HG03354 (cell line): ENCODE results near the gene ADH1C.
"Not testable (repeated sequence)": the region's sequence is repeated elsewhere in the genome, so short reads cannot be mapped to it uniquely, and the experiment has no call there.

ENCODE experiments used
- ATAC-seq: cut with Tn5 transposase; IDR thresholded peaks from one replicate; pipeline ENCODE4 v1.9.1; 2021; ENCODE audit warnings: mild to moderate bottlenecking; ENCODE audit not compliant: unreplicated experiment, poor library complexity, severe bottlenecking

The ADH1C gene

DNA sequence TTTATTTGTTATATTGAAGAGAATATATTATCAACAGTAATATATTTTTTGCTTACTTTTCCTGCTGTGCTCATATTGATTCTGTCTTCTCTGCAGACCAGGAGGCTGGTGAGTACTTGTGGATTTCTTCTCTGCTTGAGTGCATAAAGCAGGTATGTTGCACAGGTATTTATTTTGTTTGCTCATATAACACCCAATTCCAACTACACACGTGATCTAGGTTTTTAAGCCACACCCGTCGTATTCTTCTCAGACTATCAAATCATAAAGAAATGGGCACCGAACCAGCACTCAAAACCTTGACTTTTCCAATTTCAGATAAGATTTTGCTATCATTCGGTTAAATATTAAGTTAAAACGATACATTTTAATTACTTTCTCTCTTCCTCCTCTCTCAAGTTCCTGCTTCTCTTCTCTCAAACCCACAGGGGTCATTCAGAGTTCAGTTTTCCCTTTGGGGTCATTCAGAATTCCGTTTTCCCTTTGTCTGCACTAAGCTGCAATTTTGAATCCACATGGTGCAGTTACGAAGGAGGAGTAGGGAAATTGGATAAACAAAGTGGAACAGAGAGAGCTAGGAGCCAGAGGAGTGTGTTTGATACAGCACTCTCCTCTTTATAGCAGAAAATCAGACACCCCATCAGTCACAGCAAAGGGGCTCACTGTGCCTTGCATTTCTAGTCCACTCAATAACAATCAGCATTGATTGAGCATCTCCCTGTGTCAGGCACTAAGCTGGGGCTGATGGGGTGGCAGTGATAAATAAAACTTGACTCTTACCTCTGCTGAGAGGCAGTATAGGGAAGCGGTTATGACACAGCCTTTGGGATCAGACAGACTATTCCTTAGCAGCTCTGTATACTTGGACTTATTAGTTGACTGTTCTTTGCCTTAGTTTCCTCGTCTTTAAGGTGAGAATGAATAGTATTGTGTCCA is at the start of gene ADH1C:
ADH1C (minus strand) TSS at position 145 of the 936 bp plus-strand sequence; CDS start at position 74, 71 bp downstream.
- ATAC-seq = no peak

DNA sequence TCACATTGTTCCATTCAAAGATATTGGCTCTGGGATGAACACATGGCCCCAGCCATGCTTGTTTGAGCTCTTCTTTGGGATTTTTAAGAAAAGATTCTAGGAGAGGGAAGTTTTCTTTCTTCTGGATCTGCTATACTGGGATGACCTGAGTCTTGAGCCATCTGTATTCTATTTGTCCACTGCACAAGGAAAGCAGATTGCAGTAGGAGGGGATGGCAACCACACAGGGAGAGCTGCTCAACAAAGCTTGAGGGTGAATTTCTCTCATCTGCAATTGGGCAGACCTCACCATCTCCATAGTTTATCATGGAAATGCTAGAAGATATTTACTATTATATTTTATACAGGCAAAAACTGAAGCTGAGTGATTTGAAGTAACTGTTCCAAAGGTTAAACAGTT is 48.3 kb upstream of the ADH1C start:
- ATAC-seq = no peak

DNA sequence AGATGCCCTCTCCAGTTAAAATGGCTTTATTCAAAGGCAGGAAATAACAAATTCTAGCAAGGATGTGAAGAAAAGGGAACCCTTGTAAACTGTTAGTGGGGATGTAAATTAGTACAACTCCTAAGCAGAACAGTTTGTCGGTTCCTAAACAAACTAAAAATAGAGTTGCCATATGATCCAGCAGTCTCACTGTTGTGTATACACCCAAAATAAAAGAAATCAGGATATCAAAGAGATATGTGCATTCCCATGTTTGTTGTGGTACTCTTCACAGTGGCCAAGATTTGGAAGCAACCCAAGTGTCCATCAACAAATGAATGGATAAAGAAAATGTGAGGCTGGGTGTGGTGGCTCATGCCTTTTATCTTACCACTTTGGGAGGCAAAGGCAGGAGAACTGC is 46.5 kb upstream of the ADH1C start:
- ATAC-seq = no peak

DNA sequence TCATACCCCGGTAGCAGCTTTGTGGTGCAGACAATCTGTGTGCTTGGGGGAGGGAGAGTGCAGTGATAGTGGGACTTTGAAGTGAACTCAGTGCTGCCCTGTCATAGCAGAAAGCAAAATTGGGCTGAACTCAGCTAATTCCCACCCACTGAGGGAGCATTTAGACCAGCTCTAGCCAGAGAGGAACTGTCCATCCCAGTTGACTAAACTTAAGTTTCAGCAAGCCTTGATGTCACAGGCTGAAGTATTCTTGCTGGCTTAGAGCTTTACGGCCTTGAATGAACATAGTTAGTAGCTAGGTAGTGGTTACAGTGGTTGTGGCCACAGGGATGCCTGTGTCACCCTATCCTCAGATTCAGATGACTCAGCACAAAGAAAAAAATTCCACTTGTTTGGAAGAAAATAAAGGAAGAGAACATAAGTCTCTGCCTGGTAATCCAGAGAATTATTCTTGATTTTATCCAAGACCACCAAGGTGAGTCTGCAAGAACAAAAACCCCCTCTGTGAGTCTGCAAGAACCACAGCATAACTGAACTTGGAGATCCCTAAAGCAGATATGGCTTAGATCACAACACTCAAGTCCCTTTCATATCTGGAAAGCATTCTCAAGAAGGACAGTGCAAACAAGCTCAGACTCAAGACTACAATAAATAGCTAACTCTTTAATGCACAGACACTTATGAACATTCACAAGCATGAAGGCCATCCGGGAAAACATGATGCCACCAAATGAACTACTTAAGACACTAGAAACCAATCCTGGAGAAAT is 43.2 kb upstream of the ADH1C start:
- ATAC-seq = no peak

DNA sequence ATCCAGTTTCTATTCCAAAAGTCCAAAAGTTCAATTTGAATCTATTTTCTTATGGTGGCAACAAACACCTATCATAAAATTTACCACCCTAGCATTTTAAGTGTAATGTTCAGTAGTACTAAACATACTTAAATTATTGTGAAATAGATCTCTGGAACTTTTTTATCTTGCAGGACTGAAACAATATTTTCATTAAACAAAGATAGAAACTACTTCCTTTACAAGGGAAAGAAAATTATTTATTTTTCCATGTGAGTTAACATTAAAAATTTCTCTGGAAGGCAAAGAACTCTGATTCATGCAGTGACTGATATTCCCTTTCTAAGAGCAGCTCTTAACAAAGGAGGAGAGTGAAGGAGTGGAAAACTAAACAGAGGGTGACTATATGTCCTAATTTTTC is 42.4 kb upstream of the ADH1C start:
- no peak for ATAC-seq

DNA sequence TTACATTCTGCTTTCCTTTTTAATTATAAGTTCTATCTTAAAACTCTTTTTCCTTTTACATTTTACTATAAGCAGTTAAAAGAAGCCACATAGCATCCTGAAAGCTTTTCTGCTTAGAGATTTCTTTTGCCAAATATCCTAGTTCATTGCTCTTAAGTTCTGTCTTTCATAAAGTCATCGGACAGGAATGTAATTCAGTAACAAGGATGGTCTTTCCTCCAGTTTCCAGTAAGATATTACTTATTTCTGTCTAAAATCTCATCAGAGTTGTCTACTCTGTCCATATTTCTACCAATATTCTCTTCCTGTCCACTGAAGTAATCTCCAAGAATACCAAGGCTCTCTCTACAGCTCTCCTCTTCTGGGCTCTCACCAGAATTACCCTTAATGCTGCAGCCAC is 37.5 kb upstream of the ADH1C start:
- ATAC-seq = no peak

DNA sequence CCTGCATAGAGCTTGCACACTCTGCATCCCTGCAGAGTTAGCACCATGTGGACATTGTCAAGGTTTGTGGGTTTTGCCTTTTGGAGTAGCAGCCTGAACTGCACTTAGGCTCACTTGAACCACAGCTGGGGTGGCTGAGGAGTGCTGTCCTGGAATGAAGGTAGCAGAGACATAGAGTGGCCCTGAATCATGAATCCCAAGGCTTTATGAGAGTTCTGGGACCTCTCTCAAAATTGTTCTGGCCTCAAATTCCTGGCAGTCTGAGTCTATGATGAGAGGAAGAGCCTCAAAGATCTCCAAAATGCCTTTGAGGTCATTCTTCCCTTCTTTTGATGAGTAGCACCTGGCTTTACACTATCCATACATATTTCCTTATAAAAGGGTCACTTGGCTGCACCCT is 37.1 kb upstream of the ADH1C start:
- ATAC-seq = no peak

DNA sequence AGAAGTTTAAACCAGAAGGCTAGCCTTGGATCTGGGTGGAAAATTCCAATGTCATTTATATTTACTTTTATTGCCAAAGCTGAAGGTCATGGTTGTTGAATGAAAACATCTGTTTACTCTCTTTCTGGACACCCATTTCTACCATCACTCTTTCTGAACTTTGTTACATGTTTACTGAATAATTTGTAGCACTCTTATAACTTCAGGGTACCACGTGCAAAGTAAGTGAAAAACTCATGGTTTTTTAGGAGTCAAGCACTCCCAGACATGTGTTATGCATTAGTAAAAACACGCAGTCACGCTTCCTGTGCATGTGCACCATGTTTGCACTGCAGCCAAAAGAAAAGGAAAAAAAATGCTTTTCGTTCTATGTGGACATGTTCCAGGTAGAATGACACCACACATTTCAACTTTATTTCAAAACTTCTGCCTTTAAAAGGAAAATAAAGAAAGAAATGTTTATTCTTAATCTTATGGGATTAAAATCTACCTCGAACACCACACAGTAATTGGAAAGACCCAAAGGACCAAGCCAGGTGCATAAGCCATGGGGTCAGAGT is 31.4 kb upstream of the ADH1C start:
- no peak for ATAC-seq

DNA sequence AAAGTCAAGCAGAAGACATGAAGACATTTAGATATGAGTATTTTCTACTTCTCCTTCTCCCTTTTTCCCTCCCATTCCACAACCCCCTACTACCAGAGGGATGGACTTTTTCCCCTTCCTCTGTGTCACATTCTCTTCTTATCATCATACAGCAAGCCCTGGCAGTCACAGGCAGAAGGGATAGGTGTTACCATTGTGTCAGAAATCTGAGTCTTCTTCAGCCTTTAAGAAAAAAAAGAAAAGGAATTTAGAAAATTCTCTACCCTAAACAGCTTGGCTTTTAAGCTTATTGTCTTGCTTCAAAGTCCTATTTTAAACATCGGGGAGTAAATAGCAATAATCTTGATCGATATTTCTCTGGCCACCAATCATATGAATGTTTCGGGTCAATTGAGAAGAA is 30.9 kb upstream of the ADH1C start:
- no peak for ATAC-seq

DNA sequence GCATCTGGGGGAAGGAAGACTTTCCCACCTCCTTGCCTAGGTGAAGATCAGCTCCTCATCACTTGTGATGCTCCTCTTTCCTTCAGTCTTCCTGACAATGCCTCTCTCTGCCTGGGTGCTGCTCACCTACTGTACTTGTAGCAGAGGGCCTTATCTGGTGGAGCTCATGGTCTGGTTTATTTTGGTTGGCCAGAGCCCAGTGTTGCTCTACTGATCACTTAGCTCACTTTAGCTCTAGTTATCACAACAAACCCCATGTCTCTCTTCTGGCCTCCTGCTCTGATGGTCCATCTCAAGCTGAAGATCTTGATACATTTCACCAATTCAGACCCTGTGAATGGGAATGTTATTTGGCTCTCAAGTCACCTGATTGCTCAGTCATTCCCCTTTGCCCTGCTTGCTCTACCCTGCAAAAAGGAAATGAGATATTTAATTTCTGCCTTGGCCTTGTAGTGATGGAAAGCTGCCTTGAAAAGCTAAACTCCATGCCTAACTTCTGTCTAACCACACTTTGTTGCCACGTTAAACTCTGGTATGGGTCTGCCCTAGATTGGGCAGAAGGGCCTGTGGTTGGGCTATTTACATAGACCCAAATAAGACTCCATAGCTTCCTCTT is 30.3 kb upstream of the ADH1C start:
- no peak for ATAC-seq

DNA sequence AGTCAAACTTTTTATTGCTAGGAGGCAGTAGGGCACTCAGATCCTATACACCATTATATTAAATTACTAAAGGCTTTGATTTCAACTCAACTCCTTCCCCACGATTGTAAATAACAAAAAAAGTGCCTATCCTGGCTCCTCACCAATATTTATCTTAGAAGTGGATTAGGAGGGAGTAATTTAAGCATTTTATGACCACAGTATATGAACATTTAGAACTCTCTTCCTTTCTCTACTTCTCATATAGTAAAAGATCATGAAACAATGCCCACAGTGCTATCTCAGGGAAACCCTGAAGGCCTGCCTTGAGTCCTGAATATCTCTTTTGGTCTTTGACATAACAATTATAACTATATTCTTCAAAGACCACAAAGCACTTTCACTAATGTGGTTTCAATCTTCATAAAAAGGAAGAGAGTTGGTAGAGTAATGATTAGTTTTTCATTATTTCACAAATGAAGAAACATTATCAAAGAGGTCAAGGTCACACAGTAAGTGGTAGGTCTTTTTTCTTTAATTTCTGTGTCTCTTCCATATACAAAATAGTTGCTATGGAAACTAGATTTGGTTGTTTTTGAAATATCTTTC is 29.1 kb upstream of the ADH1C start:
- ATAC-seq = peak; percentile 58

DNA sequence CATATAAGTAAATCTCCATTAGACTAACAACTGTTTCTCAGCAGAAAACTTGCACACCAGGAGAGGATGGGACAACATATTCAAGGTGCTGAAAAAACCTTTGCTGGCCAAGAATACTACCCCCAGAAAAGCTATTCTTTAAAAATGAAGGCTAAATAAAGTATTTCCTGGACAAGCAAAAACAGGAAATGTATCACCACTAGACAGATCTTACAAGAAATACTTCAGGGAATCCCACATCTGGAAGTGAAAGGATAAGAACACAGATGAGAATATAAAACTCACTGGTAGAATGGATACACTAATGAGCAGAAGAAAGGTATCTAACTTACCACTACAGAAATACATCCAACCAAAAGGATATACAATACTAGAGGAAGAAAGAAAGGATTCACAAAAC is 27.0 kb upstream of the ADH1C start:
- ATAC-seq = no peak

DNA sequence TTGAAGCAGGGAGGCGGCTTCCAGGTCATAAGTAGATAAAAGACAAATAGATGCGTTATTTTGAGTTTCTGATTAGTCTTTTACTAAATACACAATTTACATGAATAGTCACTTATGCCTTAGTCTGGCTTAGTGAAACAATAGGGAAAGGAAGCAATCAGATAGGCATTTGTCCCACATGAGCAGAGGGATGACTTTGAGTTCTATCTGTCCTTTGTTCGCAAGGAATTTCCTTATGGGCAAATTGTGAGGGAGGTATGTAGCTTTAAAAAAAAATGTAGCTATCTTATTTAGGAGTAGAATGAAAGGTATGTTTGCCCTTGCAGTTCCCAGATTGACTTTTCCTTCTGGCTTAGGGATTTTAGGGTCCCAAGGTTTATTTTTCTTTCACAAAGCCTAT is 26.3 kb upstream of the ADH1C start:
- no peak for ATAC-seq

DNA sequence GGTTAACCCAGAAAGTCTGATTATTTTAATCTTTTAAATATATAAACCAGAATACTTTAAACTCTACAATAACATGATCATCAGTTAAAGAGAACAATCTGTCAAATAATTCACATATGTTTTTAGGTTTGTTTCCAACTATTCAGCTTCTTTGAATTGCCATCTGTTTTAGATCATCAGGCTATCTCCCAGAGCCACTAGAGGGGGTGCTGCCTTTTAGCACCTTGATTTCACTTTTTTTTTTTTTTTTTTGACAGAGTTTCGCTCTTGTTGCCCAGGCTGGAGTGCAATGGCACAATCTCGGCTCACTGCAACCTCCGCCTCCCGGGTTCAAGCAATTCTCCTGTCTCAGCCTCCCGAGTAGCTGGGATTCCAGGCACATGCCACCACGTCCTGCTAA is 24.8 kb upstream of the ADH1C start:
- peak; percentile 69 for ATAC-seq

DNA sequence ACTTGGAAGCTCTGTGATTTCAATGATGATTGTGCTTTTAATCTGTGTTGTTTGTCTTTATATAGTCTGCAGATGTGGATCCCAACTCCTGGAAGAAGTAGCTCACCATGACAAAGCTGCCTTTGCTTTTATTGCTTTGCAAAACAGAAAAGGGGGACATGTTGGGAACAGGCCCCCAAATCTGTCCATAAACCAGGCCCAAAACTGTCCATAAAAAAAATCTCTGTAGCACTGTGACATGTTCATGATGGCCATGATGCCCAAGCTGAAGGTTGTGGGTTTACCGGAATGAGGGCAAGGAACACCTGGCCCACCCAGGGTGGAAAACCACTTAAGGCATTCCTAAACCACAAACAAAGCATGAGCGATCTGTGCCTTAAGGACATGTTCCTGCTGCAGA is 19.9 kb upstream of the ADH1C start:
- ATAC-seq = not testable (repeated sequence)

DNA sequence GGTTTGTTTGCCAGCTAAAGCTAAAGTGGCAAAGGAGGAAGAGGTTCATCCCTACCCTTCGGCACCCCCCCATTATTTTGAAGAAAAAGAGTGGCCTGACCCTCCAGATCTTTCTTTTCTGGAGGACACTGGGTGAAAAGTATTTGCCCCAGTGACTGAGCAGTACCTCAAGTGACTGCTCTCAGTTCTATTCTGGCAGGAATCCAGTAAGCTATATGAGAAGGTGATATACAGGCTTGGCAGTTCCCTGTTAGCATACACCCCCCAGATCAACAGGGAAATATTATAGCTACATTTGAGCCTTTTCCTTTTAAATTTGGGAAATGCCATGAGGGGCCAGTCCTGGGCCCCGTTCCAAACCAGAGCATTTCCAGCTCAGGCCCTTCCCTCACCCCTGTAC is 15.3 kb upstream of the ADH1C start:
- ATAC-seq = not testable (repeated sequence)

DNA sequence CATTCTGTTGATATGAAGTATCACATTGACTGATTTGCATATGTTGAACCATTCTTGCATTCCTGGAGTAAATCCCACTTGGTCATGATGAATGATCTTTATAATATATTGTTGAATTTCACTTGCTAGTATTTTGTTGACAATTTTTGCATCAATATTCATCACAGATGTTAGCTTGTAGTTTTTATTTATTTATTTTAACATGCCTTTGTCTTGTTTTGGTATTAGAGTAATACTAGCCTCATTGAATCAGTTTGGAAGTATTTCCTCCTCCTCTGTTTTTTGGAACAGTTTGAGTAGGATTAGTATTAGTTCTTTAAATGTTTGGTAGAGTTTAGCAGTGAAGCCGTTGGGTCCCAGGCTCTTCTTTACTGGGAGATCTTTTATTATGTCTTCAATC is 13.9 kb upstream of the ADH1C start:
- no peak for ATAC-seq

DNA sequence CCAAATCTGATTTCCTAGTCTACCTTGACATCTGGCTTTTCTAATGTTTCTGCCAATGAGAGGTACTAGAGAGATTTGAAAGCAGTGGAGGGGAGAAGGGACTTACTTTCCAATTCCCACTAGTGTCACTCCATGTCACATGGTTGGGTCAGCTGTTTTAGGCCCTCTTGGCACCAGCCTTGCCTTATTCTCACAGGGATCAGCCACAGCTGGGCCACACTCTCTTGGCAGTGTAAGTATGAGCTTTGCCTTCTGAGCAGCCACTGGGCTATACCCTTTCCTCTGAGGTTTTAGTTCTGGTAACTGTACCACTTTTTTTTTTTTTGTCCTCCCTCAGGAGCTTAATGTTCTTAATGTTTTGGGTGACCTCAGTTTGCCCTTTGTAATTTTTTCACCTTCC is 10.2 kb upstream of the ADH1C start:
- ATAC-seq = no peak

DNA sequence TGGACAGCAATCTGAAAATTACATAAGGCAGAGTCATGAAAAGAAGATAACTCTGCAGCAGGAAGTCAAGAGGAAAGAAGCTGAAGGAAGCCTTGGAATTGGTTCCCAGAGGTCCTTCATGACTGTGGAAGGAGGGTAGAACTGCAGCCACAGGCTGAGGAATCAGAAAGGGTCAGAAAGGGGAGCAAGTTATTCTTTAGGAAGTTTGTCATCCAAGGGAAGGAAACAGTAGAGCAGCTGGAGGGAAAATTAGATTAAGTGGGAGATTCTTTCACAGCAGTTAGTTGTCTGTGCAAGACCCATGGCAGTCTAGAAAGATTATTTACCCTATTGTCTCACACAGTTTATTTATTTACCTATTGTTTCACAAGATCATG is 9.3 kb upstream of the ADH1C start:
- no peak for ATAC-seq
